Ectodermal cell (in vitro differentiated cells): Measurements from ENCODE around the gene RBFOX1.

ENCODE experiments used
- H3K27ac ChIP-seq: 2 replicates; pipeline ENCODE4 v1.7.0; 2013; ENCODE audit warnings: mild to moderate bottlenecking, low read depth, low read length; ENCODE audit not compliant: insufficient read depth, poor library complexity, severe bottlenecking
- H3K27me3 ChIP-seq: 2 replicates; pipeline ENCODE4 v1.7.0; 2013; ENCODE audit warnings: mild to moderate bottlenecking, low read length; ENCODE audit not compliant: insufficient read depth, control insufficient read depth, poor library complexity, severe bottlenecking
- H3K36me3 ChIP-seq: one replicate; pipeline ENCODE4 v1.7.0; 2013; ENCODE audit warnings: low read length; ENCODE audit not compliant: control insufficient read depth, insufficient read depth
- H3K4me1 ChIP-seq: one replicate; pipeline ENCODE4 v1.7.0; 2013; ENCODE audit warnings: low read length; ENCODE audit not compliant: control insufficient read depth, insufficient read depth
- H3K4me3 ChIP-seq: 2 replicates; pipeline ENCODE4 v1.7.0; 2013; ENCODE audit warnings: low read depth, low read length, control low read depth; ENCODE audit not compliant: insufficient read depth
- H3K9me3 ChIP-seq: 2 replicates; pipeline ENCODE4 v1.7.0; 2013; ENCODE audit warnings: mild to moderate bottlenecking, low read length, moderate library complexity; ENCODE audit not compliant: control insufficient read depth
- WGBS, 2 experiments: methylation state at CpG; one replicate each; pipeline ENCODE4 v1.1.7; 2013; ENCODE audit warnings: missing lambda C conversion rate in 2 of 2; 5-methylcytosine and 5-hydroxymethylcytosine counted together

RBFOX1 gene

GRCh38 chr16:7344830-7345780 is 12.5 kb downstream of the RBFOX1 start:
- H3K36me3 ChIP-seq: no peaks in the 10 kb centered on the region
- no peaks in the 10 kb centered on the region for H3K9me3 ChIP-seq
- H3K4me3 ChIP-seq: no peak overlapping the region
- H3K27me3 ChIP-seq: no peaks in the 10 kb centered on the region
- H3K4me1 ChIP-seq: no peaks in the 10 kb centered on the region
- H3K27ac ChIP-seq: no peak overlapping the region
- WGBS, 2 experiments: 89 to 90% methylated on average over 20 to 23 of the region's 23 CpGs

GRCh38 chr16:7350806-7351205 is 18.2 kb downstream of the RBFOX1 start:
- Histone ChIP-seq H3K27ac (no peak overlapping the region), H3K9me3 (no peaks in the 10 kb centered on the region), H3K4me3 (no peak overlapping the region), H3K4me1 (peaks cover 3% of the 10 kb centered on the region), H3K27me3 (no peaks in the 10 kb centered on the region), H3K36me3 (no peaks in the 10 kb centered on the region)
- WGBS, 2 experiments: 95 to 97% methylated on average over 2 of the region's 2 CpGs

GRCh38 chr16:7351610-7352510 is 19.2 kb downstream of the RBFOX1 start:
- no peaks in the 10 kb centered on the region for H3K9me3 ChIP-seq
- H3K36me3 ChIP-seq: no peaks in the 10 kb centered on the region
- 92 to 94% methylated on average over 11 of the region's 11 CpGs for WGBS, 2 experiments
- H3K27ac ChIP-seq: no peak overlapping the region
- H3K4me3 ChIP-seq: no peak overlapping the region
- H3K4me1 ChIP-seq: peaks cover 3% of the 10 kb centered on the region
- H3K27me3 ChIP-seq: no peaks in the 10 kb centered on the region

GRCh38 chr16:7355758-7356157 is 23.1 kb downstream of the RBFOX1 start:
- 90 to 94% methylated on average over 5 of the region's 5 CpGs for WGBS, 2 experiments
- no peak overlapping the region for H3K4me3 ChIP-seq
- H3K27ac ChIP-seq: no peak overlapping the region
- H3K9me3 ChIP-seq: no peaks in the 10 kb centered on the region
- peaks cover 10% of the 10 kb centered on the region for H3K4me1 ChIP-seq
- H3K27me3 ChIP-seq: peaks cover 5% of the 10 kb centered on the region
- H3K36me3 ChIP-seq: no peaks in the 10 kb centered on the region

- no peak overlapping the region for H3K27ac ChIP-seq
- H3K9me3 ChIP-seq: no peaks in the 10 kb centered on the region
- 90 to 92% methylated on average over 10 of the region's 10 CpGs for WGBS, 2 experiments
- no peaks in the 10 kb centered on the region for H3K36me3 ChIP-seq
- H3K4me1 ChIP-seq: peaks cover 7% of the 10 kb centered on the region
- H3K27me3 ChIP-seq: peaks cover 5% of the 10 kb centered on the region
- H3K4me3 ChIP-seq: no peak overlapping the region
Measured at GRCh38 chr16:7361416-7362129, 28.9 kb downstream of the RBFOX1 start.

GRCh38 chr16:7362231-7362630 is 29.6 kb downstream of the RBFOX1 start:
- no peak overlapping the region for H3K27ac ChIP-seq
- 87 to 93% methylated on average over 6 of the region's 6 CpGs for WGBS, 2 experiments
- H3K36me3 ChIP-seq: no peaks in the 10 kb centered on the region
- H3K4me3 ChIP-seq: no peak overlapping the region
- H3K27me3 ChIP-seq: peaks cover 5% of the 10 kb centered on the region
- H3K9me3 ChIP-seq: no peaks in the 10 kb centered on the region
- peaks cover 7% of the 10 kb centered on the region for H3K4me1 ChIP-seq

- Histone ChIP-seq H3K27me3 (peaks cover 5% of the 10 kb centered on the region), H3K36me3 (no peaks in the 10 kb centered on the region), H3K4me3 (no peak overlapping the region), H3K27ac (no peak overlapping the region), H3K9me3 (no peaks in the 10 kb centered on the region), H3K4me1 (peaks cover 7% of the 10 kb centered on the region)
- 86 to 87% methylated on average over 18 of the region's 18 CpGs for WGBS, 2 experiments
Measured at GRCh38 chr16:7363422-7364417, 31.1 kb downstream of the RBFOX1 start.

GRCh38 chr16:7366041-7366440 is 33.4 kb downstream of the RBFOX1 start:
- Histone ChIP-seq H3K27ac (no peak overlapping the region), H3K4me3 (no peak overlapping the region), H3K9me3 (no peaks in the 10 kb centered on the region), H3K36me3 (no peaks in the 10 kb centered on the region), H3K27me3 (no peaks in the 10 kb centered on the region), H3K4me1 (no peaks in the 10 kb centered on the region)
- WGBS, 2 experiments: 94 to 95% methylated on average over 7 of the region's 7 CpGs
